Measurements from ENCODE around the gene TMEM121B.

- TF ChIP-seq CTCF (IDR thresholded peaks at IDR 0.05) (no peak), EZH2 (IDR thresholded peaks at IDR 0.05; ENCODE audit: borderline replicate concordance, insufficient read depth, low read depth, low read length, poor library complexity, severe bottlenecking) (no peak)
Observed at GRCh38 chr22:17152971-17153370, 31.8 kb upstream of the TMEM121B start.
